T-helper 2 cell treated with Interferon-gamma antibody and Interleukin-4, amounts not matched to agents 5 μg/mL and 100 μg/mL, for 36 hours (primary cell): Measurements from ENCODE around the gene ZNF622.

Source experiments
- DNase-seq: peaks from one replicate; pipeline ENCODE4 v3.0.0; 2021; ENCODE audit warnings: low spot score
- H3K27ac Mint-ChIP-seq: one replicate; pipeline ENCODE4 v1.8.0; 2021; ENCODE audit warnings: mild to moderate bottlenecking, mixed read lengths
- H3K27me3 Mint-ChIP-seq: one replicate; pipeline ENCODE4 v1.8.0; 2021; ENCODE audit warnings: low read depth, mixed read lengths
- H3K36me3 Mint-ChIP-seq: one replicate; pipeline ENCODE4 v1.8.0; 2021; ENCODE audit warnings: low read depth, mixed read lengths
- H3K4me1 Mint-ChIP-seq: one replicate; pipeline ENCODE4 v1.8.0; 2021; ENCODE audit warnings: low read depth, mixed read lengths
- H3K4me3 Mint-ChIP-seq: one replicate; pipeline ENCODE4 v1.8.0; 2022; ENCODE audit warnings: mild to moderate bottlenecking, moderate library complexity, mixed read lengths
- H3K9me3 Mint-ChIP-seq: one replicate; pipeline ENCODE4 v1.8.0; 2021; ENCODE audit warnings: mixed read lengths

The ZNF622 gene

GRCh38 chr5:16406630-16407029 lies 59.0 kb downstream of the ZNF622 start:
- H3K36me3 Mint-ChIP-seq: no peaks in the 10 kb centered on the region
- no peaks in the 10 kb centered on the region for H3K9me3 Mint-ChIP-seq
- H3K27ac Mint-ChIP-seq: no peak overlapping the region
- H3K4me3 Mint-ChIP-seq: no peak overlapping the region
- no peaks in the 10 kb centered on the region for H3K4me1 Mint-ChIP-seq
- no peak for DNase-seq
- no peaks in the 10 kb centered on the region for H3K27me3 Mint-ChIP-seq

- H3K4me1 Mint-ChIP-seq: no peaks in the 10 kb centered on the region
- no peaks in the 10 kb centered on the region for H3K36me3 Mint-ChIP-seq
- no peaks in the 10 kb centered on the region for H3K27me3 Mint-ChIP-seq
- H3K27ac Mint-ChIP-seq: no peak overlapping the region
- H3K9me3 Mint-ChIP-seq: no peaks in the 10 kb centered on the region
- DNase-seq: no peak
- H3K4me3 Mint-ChIP-seq: no peak overlapping the region
Measured at GRCh38 chr5:16406023-16406422, 59.6 kb downstream of the ZNF622 start.
